ENCODE measurements around the gene CDK15.
A peak's percentile ranks its signal among the peaks of the same experiment; 100 is the strongest.

CDK15 gene

DNA sequence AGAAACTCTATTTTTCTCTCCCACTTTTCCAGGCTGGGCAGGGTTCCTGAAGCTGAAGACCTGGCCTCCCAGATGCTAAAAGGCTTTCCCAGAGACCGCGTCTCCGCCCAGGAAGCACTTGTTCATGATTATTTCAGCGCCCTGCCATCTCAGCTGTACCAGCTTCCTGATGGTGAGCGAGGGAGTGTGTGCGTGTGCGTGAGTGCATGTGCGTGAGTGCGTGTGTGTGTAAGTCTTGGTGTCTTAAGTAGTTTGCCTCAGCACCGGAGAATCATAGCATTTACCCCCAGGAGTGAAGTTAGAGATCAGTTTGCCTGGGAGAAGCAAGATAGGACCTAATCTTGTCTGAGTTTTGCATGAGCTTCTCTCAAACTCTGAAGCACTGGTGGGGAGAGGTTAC is 73.7 kb downstream of the CDK15 start:
- DNase-seq, result no peak

GRCh38 chr2:201880579-201880978 is 74.2 kb downstream of the CDK15 start:
- no peak for DNase-seq

DNA sequence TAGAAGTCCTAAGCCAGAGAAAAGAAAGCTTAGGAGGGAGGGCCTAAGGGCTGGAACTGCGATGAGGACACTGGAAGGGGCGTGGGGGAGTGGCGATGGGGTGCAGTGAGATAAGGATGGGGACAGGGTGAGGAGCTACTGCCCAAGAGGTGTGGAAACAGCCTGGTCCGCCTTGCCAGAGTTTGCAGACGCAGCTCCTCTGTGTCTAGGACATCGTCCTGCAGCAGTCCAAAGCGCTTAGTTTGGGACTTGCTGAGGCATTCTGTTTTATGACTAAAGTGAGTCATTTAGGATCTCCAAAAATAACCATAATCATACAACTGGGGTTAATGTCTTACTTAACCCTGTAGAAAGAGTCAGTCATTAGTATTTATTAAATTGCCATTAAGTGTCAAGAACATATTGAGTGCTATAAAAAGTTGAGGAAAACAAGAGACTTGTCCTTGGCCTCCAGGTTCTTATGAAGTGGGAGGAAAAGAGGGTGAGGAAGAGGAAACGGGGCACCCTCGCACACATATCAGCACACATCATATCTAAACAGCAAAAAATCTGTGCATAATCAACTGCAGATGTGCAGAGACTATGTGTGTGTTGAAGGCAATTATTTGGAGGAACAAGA is 74.8 kb downstream of the CDK15 start:
- DNase-seq, result no peak

DNA sequence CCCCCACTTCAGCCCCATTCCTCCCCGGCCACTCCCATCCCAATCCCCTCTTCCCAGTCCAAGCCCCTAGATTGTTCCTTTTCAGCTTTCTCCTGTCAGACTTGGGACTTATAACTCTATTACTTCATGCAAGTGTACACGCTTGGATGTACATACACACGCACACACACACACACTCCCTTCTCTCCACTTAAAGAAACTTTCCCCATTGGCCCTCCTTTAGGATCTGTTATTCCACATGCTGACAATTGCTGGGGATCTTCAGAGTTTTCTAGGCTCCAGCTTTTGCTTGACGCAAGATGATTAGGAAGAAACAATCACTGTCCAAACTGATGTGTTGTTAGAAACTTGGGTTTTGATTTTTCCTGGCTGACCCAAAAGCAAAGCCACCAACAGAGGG is 75.4 kb downstream of the CDK15 start:
- no peak for DNase-seq

DNA sequence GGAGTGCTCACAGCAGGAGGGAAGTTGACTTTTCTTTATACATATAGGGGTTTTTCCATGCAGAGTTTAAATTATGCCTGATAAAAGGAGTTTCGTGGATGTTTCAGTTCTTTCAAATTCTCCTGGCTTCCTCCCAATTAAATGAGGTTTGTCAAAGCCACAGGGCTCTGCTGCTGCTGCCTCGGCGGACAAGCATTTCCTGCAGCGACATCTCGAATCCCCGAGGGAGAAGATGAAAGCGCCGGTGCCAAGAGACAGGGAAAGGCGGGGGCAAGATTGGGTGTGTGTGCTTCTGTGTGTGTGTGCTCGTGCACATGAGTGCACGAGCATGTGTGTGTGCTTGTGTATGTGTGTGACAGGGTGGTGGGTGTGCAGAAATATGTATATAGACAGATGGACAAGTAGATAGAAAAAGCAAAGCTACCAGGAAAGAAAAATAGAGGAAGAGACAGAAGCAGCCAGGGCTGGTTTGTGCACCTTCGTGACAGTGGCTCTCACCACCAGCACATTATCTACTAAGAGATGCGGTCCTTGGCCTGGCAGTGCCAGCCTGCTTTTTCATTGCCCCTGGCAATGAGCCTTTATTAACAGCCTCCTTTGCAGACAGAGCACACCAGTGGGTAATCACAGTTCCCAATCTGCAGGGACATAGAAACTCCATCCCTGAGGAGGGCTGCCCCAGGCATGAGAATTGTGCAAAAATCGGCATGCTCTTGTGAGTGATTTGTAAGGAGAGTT is 76.2 kb downstream of the CDK15 start:
- DNase-seq, result no peak

DNA sequence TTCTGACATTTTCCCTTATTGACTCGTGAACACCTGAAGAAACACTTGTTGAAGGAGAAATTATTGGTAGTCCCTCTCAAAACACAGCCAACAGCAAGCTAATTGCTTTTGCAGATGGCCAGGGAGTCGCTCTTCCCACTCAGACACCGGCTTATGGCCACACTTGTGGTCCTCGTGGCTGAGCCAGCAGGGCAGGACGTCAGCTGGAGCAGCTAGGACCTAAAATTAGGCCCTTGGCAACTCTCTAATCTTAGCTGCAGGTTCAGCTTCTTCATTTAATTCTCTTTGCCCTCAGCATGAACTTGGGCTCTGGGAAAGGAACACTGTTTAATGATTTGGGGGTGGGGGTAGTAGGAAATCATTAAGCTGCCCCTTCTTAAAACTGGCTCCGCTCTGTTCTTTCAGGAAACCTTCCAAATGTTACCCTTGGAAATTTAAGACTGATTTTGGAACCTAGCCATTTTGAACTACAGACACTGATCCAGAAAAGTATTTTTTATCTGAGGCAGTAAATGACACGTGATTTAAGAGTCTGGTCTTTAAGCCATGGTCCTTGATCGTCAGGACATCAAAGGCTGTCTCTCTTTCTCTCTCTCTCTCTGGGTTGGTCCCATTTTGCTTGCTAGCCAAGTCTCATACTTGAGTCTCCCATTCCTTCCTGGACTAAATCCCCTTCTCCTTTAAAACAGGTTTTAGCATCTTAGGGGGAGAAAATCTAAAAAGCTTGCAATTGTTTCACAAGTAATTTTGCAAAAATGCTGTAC is 77.5 kb downstream of the CDK15 start:
- no peak for DNase-seq

GRCh38 chr2:201886504-201886903 is 80.2 kb downstream of the CDK15 start:
- no peak for DNase-seq

- DNase-seq, result no peak
Observed at GRCh38 chr2:201887773-201888425, 81.6 kb downstream of the CDK15 start.

- DNase-seq, result no peak
Observed at GRCh38 chr2:201888426-201888800, 82.1 kb downstream of the CDK15 start.

- no peak for DNase-seq
Observed at GRCh38 chr2:201890453-201890852, 84.1 kb downstream of the CDK15 start.

- no peak for DNase-seq
Observed at GRCh38 chr2:201891676-201892075, 85.3 kb downstream of the CDK15 start.

DNA sequence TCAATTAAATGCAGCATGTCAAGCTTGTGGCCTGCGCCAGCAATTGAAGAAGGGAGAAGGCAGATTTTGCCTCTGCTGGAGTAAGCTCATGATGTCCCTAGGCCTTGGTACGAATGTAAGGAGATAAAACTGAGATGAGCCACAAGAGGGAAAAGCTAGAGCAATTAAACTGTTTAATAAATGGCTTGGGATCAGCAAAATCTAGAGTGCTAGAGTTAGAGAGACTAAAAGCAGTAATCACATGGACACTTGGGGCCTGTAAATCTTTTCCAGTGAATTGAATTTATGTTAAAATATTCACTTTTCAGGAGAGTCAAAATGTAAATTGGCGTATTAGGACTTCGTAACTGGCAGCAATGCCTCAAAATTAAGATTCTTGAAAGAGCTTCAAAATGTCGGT is 86.2 kb downstream of the CDK15 start:
- no peak for DNase-seq

- no peak for DNase-seq
Observed at GRCh38 chr2:201900362-201900761, 94.0 kb downstream of the CDK15 start.

GRCh38 chr2:201901786-201902185 is 95.4 kb downstream of the CDK15 start:
- no peak for DNase-seq

GRCh38 chr2:201904538-201905420 is 98.4 kb downstream of the CDK15 start:
- DNase-seq, result no peak

GRCh38 chr2:201906777-201907562 is 100.6 kb downstream of the CDK15 start:
- DNase-seq, result no peak

DNA sequence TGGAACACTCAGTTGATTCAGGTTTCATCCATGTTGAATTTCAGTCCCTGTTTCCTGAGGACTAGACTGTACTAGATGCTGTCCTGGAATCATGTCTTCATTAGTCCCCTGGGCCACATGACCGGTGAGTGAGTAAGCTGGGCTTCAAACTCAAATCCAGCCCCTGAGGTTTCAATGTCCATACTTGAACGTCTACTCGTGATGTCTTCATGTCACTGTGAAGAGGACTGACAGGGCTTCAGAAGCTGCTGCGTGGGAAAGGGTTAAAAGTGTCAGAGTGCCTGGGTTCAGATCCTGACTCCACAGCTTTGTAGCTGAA is 101.2 kb downstream of the CDK15 start:
- DNase-seq, result no peak

DNA sequence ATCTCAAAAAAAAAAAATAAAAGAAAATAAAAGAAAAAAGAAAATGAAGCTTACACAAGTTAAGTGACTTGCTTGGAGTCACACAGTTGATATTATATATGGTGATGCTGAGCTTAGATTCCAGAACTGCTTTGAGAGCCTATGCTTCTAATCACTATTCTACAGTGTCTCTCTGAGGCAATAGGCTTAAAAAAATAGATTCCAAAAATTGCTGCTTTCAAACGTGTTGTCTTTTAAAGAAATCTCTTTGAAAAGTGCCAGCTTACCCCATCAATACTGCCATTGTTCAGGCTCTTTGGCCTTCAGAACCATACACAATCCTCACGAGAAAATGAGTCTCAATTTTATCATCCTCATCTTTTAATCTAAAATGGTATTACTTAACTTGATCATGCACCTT is 102.6 kb downstream of the CDK15 start:
- no peak for DNase-seq

DNA sequence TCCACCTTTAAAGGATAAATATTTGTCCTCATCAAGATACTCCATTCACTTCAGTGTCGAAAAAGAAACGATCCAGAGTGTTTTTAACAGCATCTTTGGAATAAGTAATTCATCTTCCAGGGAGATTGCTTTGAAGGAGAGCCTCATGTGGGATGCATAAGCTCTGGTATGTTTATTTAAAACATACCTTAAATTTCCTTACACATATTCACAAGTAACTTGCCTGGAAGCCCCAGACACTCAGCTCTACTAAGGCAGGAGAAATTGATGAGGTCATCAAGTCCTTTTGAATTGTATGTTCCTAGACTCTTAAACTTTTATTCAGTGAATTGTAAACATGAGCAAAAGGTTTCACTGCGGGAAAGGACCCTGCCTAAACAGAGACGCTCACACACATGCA is 103.0 kb downstream of the CDK15 start:
- no peak for DNase-seq

- peak; percentile 4 for DNase-seq
Observed at GRCh38 chr2:201909961-201910361, 103.6 kb downstream of the CDK15 start.

DNA sequence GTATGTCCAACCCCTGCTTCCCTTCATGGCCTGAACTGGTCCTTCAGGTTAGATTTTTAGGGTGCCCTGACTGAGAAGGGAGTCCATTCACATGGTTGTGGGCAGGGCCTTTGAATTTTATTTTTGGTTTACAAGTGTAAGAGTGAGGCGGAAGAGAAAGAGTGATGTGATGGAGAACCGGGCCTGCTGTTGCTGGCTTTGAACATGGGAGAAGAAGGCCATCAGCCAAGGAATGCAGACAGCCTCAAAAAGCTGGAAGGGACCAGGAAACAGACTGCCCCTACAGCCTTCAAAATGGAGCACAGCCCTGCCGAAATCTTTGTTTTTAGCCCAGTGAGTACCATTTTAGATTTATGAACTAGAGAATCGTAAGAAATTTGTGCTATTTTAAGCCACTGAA is 105.0 kb downstream of the CDK15 start:
- DNase-seq, result no peak

DNA sequence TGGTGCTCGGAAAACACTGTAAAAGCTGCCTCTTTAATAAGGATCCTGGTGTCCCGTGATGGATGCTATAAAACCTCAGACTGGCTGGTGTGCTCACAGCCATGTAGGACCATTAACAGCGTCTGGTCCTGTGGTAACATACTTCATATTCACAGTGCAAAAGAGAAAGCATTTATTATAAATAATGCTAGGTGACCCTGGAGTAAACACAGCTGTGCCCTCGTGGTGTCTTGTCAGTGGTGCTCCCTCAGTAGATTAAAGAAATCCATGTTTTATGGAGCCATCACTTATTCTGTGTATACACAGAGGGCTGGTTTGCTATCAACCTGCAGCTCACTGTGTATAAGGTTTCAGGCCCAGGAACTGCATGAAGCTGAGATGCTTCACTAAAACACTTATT is 106.9 kb downstream of the CDK15 start:
- no peak for DNase-seq

All from CD4-positive, alpha-beta T cell treated with Interleukin-6 for 4 hours (primary cell).